IMR-90 (cell line): Measurements from ENCODE around the gene SGSH. TPM values are rescaled to one million over a fixed set of nuclear protein-coding genes. Genes with fewer than 3 reads are reported as not detected.

Experiments
- ATAC-seq: fragments of 200-7000 bp; cut with Tn5 transposase; 2 replicates; pipeline ENCODE4 v1.9.1; 2020; ENCODE audit warnings: low read depth, mild to moderate bottlenecking, moderate library complexity
- BruUV-seq: library from RNA; stranded (reverse); fragments of 400-500 nt; replicated peaks from 2 replicates; lab custom pipeline; 2021; lab: Mats Ljungman, UMichigan
- CTCF ChIA-PET: fragments of 300-600 bp; formaldehyde crosslinking; extraction: SDS; loops from one replicate; lab custom pipeline; 2021; ENCODE audit warnings: antibody characterized with exemption; lab: Yijun Ruan, JAX
- POLR2A ChIA-PET: fragments of 300-600 bp; sonication (Branson Sonifier 250); formaldehyde crosslinking; loops from one replicate; lab custom pipeline; 2022; ENCODE audit warnings: antibody characterized with exemption; ENCODE audit not compliant: unreplicated experiment; lab: Charles Lee
- DNase-seq: peaks from one replicate; pipeline ENCODE4 v3.0.0; 2013
- H2AFZ ChIP-seq: replicated peaks from 2 replicates; pipeline ENCODE3; 2013; ENCODE audit warnings: low read length, mild to moderate bottlenecking; ENCODE audit not compliant: poor library complexity
- H2AK5ac ChIP-seq: 2 replicates; pipeline ENCODE4 v1.6.1; 2013; ENCODE audit warnings: low read depth, low read length, inconsistent platforms
- H2AK9ac ChIP-seq: replicated peaks from 2 replicates; pipeline ENCODE3; 2013; ENCODE audit warnings: mild to moderate bottlenecking, low read depth, low read length, moderate library complexity; ENCODE audit not compliant: poor library complexity
- H2BK120ac ChIP-seq: 2 replicates; pipeline ENCODE4 v1.6.1; 2013; ENCODE audit warnings: low read depth, low read length, inconsistent platforms
- H2BK15ac ChIP-seq: 3 replicates; pipeline ENCODE4 v1.6.1; 2013; ENCODE audit warnings: low read depth, low read length, inconsistent platforms
- H2BK20ac ChIP-seq: 2 replicates; pipeline ENCODE4 v1.6.1; 2013; ENCODE audit warnings: low read depth, mild to moderate bottlenecking, inconsistent platforms, low read length, moderate library complexity
- H2BK5ac ChIP-seq: 2 replicates; pipeline ENCODE4 v1.6.1; 2013; ENCODE audit warnings: mild to moderate bottlenecking, low read depth, low read length, inconsistent platforms; ENCODE audit not compliant: poor library complexity, severe bottlenecking
- H3K14ac ChIP-seq: replicated peaks from 2 replicates; pipeline ENCODE4 v1.6.1; 2013; ENCODE audit warnings: low read depth, low read length, inconsistent platforms
- H3K18ac ChIP-seq: 2 replicates; pipeline ENCODE4 v1.6.1; 2013; ENCODE audit warnings: low read depth, low read length, control low read depth
- H3K23ac ChIP-seq: 2 replicates; pipeline ENCODE4 v1.6.1; 2013; ENCODE audit warnings: low read depth, low read length, inconsistent platforms
- H3K27ac ChIP-seq: 2 replicates; pipeline ENCODE4 v1.5.1; 2013; ENCODE audit warnings: mild to moderate bottlenecking, control low read depth, low read length; ENCODE audit not compliant: insufficient read depth
- H3K27me3 ChIP-seq: 2 replicates; pipeline ENCODE4 v1.6.1; 2013; ENCODE audit warnings: low read length; ENCODE audit not compliant: control insufficient read depth, insufficient read depth
- H3K36me3 ChIP-seq: 2 replicates; pipeline ENCODE4 v1.6.1; 2013; ENCODE audit warnings: low read length, mixed read lengths; ENCODE audit not compliant: control insufficient read depth, insufficient read depth
- H3K4ac ChIP-seq: 2 replicates; pipeline ENCODE4 v1.6.1; 2013; ENCODE audit warnings: low read depth, low read length, inconsistent platforms
- H3K4me1 ChIP-seq: 2 replicates; pipeline ENCODE4 v1.6.1; 2013; ENCODE audit warnings: low read length, mixed read lengths; ENCODE audit not compliant: control insufficient read depth, insufficient read depth
- H3K4me2 ChIP-seq: 2 replicates; pipeline ENCODE4 v1.6.1; 2013; ENCODE audit warnings: low read depth, mild to moderate bottlenecking, control low read depth, low read length, moderate library complexity
- H3K4me3 ChIP-seq: 2 replicates; pipeline ENCODE4 v1.5.1; 2013; ENCODE audit warnings: low read depth, mild to moderate bottlenecking, control low read depth, low read length, moderate library complexity; ENCODE audit not compliant: insufficient read depth
- H3K56ac ChIP-seq: 2 replicates; pipeline ENCODE4 v1.6.1; 2013; ENCODE audit warnings: low read length, inconsistent platforms; ENCODE audit not compliant: insufficient read depth; ENCODE audit errors: extremely low read depth
- H3K79me1 ChIP-seq, 2 experiments: 2 replicates each; pipeline ENCODE4 v1.6.1; 2013; ENCODE audit warnings: low read length in 2 of 2, inconsistent platforms in 1 of 2, low read depth in 1 of 2
- H3K9ac ChIP-seq: 2 replicates; pipeline ENCODE4 v1.6.1; 2013; ENCODE audit warnings: low read depth, low read length, control low read depth
- H3K9me1 ChIP-seq: 2 replicates; pipeline ENCODE4 v1.6.1; 2013; ENCODE audit warnings: low read length, inconsistent platforms; ENCODE audit not compliant: insufficient read depth
- H3K9me3 ChIP-seq: 2 replicates; pipeline ENCODE4 v1.6.1; 2013; ENCODE audit warnings: low read length; ENCODE audit not compliant: control insufficient read depth, insufficient read depth
- H4K20me1 ChIP-seq: 2 replicates; pipeline ENCODE4 v1.6.1; 2013; ENCODE audit warnings: low read length, inconsistent platforms; ENCODE audit not compliant: insufficient read depth
- H4K5ac ChIP-seq: 2 replicates; pipeline ENCODE4 v1.6.1; 2013; ENCODE audit warnings: mild to moderate bottlenecking, low read depth, low read length, control low read depth
- H4K8ac ChIP-seq, 2 experiments: 2 replicates each; pipeline ENCODE4 v1.6.1; 2013; ENCODE audit warnings: low read depth in 2 of 2, low read length in 2 of 2, control low read depth in 1 of 2, inconsistent platforms in 1 of 2
- H4K91ac ChIP-seq: 2 replicates; pipeline ENCODE4 v1.6.1; 2013; ENCODE audit warnings: low read depth, low read length, inconsistent platforms; ENCODE audit not compliant: insufficient read depth
- BHLHE40 ChIP-seq: fragments of 150-350 bp; IDR thresholded peaks from 2 replicates; pipeline ENCODE4 v1.6.1; 2016; ENCODE audit warnings: mild to moderate bottlenecking, low read depth, low read length
- CEBPB ChIP-seq: IDR thresholded peaks from 2 replicates; pipeline ENCODE4 v1.6.1; 2012; ENCODE audit warnings: low read depth, low read length, improper control_type of control experiment
- CHD1 ChIP-seq: IDR thresholded peaks from 2 replicates; pipeline ENCODE4 v1.6.1; 2012; ENCODE audit warnings: low read depth, low read length, improper control_type of control experiment
- FOS ChIP-seq: fragments of 150-350 bp; IDR thresholded peaks from 2 replicates; pipeline ENCODE4 v1.6.1; 2016; ENCODE audit warnings: low read depth, low read length
- MAFK ChIP-seq: IDR thresholded peaks from 2 replicates; pipeline ENCODE4 v1.6.1; 2012; ENCODE audit warnings: low read depth, low read length, improper control_type of control experiment
- MAZ ChIP-seq: IDR thresholded peaks from 2 replicates; pipeline ENCODE4 v1.6.1; 2012; ENCODE audit warnings: low read depth, mild to moderate bottlenecking, low read length, improper control_type of control experiment, moderate library complexity, borderline replicate concordance
- MXI1 ChIP-seq: IDR thresholded peaks from 2 replicates; pipeline ENCODE4 v1.6.1; 2012; ENCODE audit warnings: low read depth, mild to moderate bottlenecking, low read length, moderate library complexity, borderline replicate concordance
- NFE2L2 ChIP-seq: fragments of 150-350 bp; IDR thresholded peaks from 2 replicates; pipeline ENCODE4 v1.6.1; 2016; ENCODE audit warnings: low read depth, mild to moderate bottlenecking, low read length
- POLR2A ChIP-seq: IDR thresholded peaks from 2 replicates; pipeline ENCODE4 v1.6.1; 2012; ENCODE audit warnings: mild to moderate bottlenecking, low read depth, low read length
- RAD21 ChIP-seq: IDR thresholded peaks from 2 replicates; pipeline ENCODE4 v1.6.1; 2012; ENCODE audit warnings: low read length, improper control_type of control experiment
- RCOR1 ChIP-seq: IDR thresholded peaks from 2 replicates; pipeline ENCODE4 v1.6.1; 2012; ENCODE audit warnings: mild to moderate bottlenecking, low read length, improper control_type of control experiment; ENCODE audit not compliant: insufficient replicate concordance
- RFX5 ChIP-seq: IDR thresholded peaks from 2 replicates; pipeline ENCODE4 v1.8.0; 2012; ENCODE audit warnings: low read depth, mild to moderate bottlenecking, low read length, moderate library complexity
- SMC3 ChIP-seq: fragments of 150-350 bp; IDR thresholded peaks from 2 replicates; pipeline ENCODE4 v1.6.1; 2016; ENCODE audit warnings: low read depth, mild to moderate bottlenecking, antibody characterized with exemption, low read length, moderate library complexity
- WGBS, 2 experiments: methylation state at CpG; one replicate each; pipeline versions ENCODE4 v1.1.5 to v1.1.7; 2013; ENCODE audit warnings: missing lambda C conversion rate in 2 of 2; ENCODE audit not compliant: insufficient read length in 1 of 2; ENCODE audit errors: extremely low coverage in 2 of 2; 5-methylcytosine and 5-hydroxymethylcytosine counted together
- dilution Hi-C: fragments of 300-500 bp; cut with HindIII; formaldehyde crosslinking; loops from one replicate; pipeline ENCODE4 v1.14.3; 2018; ENCODE audit warnings: low sequenced_read_pairs; ENCODE audit not compliant: unreplicated experiment
- in situ Hi-C: fragments of 300-500 bp; cut with MboI; formaldehyde crosslinking; loops from 3 replicates; pipeline ENCODE4 v1.14.3; 2019; ENCODE audit warnings: low sequenced_read_pairs, inconsistent platforms, mixed read lengths
- intact Hi-C: fragments of 100-400 bp; cut with micrococcal nuclease; formaldehyde crosslinking; loops from 2 replicates; pipeline ENCODE4 v1.10.0; 2022
- polyA plus RNA-seq, 3 experiments: library from polyadenylated mRNA; depleted of rRNA; stranded (reverse); fragments of >200 nt; gene quantifications; 2 replicates each; pipeline ENCODE4 v1.2.3, GENCODE V29; 2012; ENCODE audit warnings: low replicate concordance in 1 of 3
- total RNA-seq: library from RNA; depleted of rRNA; stranded (reverse); fragments of >200 nt; gene quantifications from 2 replicates; pipeline ENCODE4 v1.2.3, GENCODE V29; 2012
- TF ChIP-seq, protein P1 (sequence below): conservative IDR thresholded peaks from 2 replicates; pipeline ENCODE4 v1.5.1; 2012; ENCODE audit warnings: mild to moderate bottlenecking, low read depth, low read length, improper control_type of control experiment
- TF ChIP-seq, protein P2 (sequence below): fragments of 150-350 bp; IDR thresholded peaks from 2 replicates; pipeline ENCODE4 v1.6.1; 2017; ENCODE audit warnings: mild to moderate bottlenecking, antibody characterized with exemption, low read length, low read depth
- TF ChIP-seq, protein P3 (sequence below): fragments of 150-350 bp; IDR thresholded peaks from 2 replicates; pipeline ENCODE4 v1.6.1; 2016; ENCODE audit warnings: low read depth, mild to moderate bottlenecking, low read length, moderate library complexity, borderline replicate concordance

The SGSH gene
- total and polyA plus RNA-seq, 2 of the 4 experiments (the other 2 are of a cell fraction), result 3.0 to 41.5 TPM

DNA sequence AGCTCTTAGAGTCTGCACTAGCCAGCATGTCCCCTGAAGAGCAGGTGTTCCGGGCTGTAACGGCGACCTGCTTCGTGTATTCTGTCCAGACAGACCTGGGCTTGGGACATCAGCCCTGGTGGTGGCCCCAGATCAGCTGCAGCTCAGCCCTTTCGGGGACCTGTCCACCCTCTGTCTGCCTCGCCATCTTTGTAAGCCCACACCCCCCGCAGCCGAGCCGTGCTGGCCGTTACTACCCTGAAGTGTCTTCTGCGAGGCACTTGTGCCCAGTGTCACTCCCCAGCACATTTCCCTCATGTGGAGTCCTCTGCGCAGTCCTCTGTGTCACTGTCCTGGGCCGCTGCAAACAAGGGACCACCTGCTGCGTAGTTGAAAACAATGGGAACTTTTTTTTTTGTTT, 39.9 kb downstream of the SGSH start:
- no TSS peak for BruUV-seq
- dilution Hi-C loops, result no loop called here
- Histone ChIP-seq H2BK5ac (no peak overlapping the region), H4K20me1 (no peaks in the 10 kb centered on the region), H2BK15ac (no peak overlapping the region), H3K79me1 (no peaks in the 10 kb centered on the region), H3K23ac (no peak overlapping the region), H3K27me3 (peaks cover 28% of the 10 kb centered on the region), H3K27ac (no peak overlapping the region), H3K4ac (no peak overlapping the region), H2BK20ac (no peak overlapping the region), H2AK9ac (no peak overlapping the region), H3K9me3 (no peaks in the 10 kb centered on the region), H3K18ac (no peak overlapping the region), H3K36me3 (no peaks in the 10 kb centered on the region), H2AK5ac (no peak overlapping the region), H3K9me1 (no peaks in the 10 kb centered on the region), H3K14ac (no peak overlapping the region), H3K9ac (no peak overlapping the region), H3K4me3 (no peak overlapping the region), H4K8ac (no peak overlapping the region), H2AFZ (no peak overlapping the region), H4K5ac (no peak overlapping the region), H4K91ac (no peak overlapping the region), H2BK120ac (no peak overlapping the region), H3K56ac (no peak overlapping the region), H3K4me2 (no peak overlapping the region), H3K4me1 (peaks cover 3% of the 10 kb centered on the region)
- DNase-seq (no peak), ATAC-seq (no peak)
- 72% methylated on average over 9 of the region's 14 CpGs; no CpG with 5 or more reads in 1 of the 2 experiments for WGBS, 2 experiments
- in situ Hi-C loops, result no loop called here
- CTCF ChIA-PET, result no interaction called here
- intact Hi-C loops, result no loop called here
- TF ChIP-seq RFX5, result no peak
- no peak for TF ChIP-seq MAFK
- TF ChIP-seq, protein P1, sequence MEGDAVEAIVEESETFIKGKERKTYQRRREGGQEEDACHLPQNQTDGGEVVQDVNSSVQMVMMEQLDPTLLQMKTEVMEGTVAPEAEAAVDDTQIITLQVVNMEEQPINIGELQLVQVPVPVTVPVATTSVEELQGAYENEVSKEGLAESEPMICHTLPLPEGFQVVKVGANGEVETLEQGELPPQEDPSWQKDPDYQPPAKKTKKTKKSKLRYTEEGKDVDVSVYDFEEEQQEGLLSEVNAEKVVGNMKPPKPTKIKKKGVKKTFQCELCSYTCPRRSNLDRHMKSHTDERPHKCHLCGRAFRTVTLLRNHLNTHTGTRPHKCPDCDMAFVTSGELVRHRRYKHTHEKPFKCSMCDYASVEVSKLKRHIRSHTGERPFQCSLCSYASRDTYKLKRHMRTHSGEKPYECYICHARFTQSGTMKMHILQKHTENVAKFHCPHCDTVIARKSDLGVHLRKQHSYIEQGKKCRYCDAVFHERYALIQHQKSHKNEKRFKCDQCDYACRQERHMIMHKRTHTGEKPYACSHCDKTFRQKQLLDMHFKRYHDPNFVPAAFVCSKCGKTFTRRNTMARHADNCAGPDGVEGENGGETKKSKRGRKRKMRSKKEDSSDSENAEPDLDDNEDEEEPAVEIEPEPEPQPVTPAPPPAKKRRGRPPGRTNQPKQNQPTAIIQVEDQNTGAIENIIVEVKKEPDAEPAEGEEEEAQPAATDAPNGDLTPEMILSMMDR, result no peak
- TF ChIP-seq, protein P2, sequence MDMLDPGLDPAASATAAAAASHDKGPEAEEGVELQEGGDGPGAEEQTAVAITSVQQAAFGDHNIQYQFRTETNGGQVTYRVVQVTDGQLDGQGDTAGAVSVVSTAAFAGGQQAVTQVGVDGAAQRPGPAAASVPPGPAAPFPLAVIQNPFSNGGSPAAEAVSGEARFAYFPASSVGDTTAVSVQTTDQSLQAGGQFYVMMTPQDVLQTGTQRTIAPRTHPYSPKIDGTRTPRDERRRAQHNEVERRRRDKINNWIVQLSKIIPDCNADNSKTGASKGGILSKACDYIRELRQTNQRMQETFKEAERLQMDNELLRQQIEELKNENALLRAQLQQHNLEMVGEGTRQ, result no peak
- no peak for TF ChIP-seq MXI1
- no peak for TF ChIP-seq FOS
- TF ChIP-seq NFE2L2, result no peak
- no peak for TF ChIP-seq BHLHE40
- TF ChIP-seq CEBPB, result no peak
- TF ChIP-seq RAD21, result no peak
- no peak for TF ChIP-seq MAZ
- TF ChIP-seq, protein P3, sequence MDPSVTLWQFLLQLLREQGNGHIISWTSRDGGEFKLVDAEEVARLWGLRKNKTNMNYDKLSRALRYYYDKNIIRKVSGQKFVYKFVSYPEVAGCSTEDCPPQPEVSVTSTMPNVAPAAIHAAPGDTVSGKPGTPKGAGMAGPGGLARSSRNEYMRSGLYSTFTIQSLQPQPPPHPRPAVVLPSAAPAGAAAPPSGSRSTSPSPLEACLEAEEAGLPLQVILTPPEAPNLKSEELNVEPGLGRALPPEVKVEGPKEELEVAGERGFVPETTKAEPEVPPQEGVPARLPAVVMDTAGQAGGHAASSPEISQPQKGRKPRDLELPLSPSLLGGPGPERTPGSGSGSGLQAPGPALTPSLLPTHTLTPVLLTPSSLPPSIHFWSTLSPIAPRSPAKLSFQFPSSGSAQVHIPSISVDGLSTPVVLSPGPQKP, result no peak
- TF ChIP-seq SMC3, result no peak
- no peak for TF ChIP-seq POLR2A
- no peak for TF ChIP-seq RCOR1
- no peak for TF ChIP-seq CHD1
- POLR2A ChIA-PET, result no interaction called here
